Heart left ventricle (tissue), 13 donors: ENCODE measurements around the gene SLC44A1.

ENCODE experiments used
- POLR2A ChIP-seq, 2 donors: fragments of 450-650 bp; IDR thresholded peaks; one replicate each; pipeline ENCODE4 v1.6.1; 2017; ENCODE audit warnings: antibody characterized with exemption in 2 of 2, mild to moderate bottlenecking in 2 of 2, moderate library complexity in 2 of 2
- TF ChIP-seq, protein P1 (sequence below), 12 donors: fragments of 200-600 bp; sonication (generic) in 4 of 12; IDR thresholded peaks; one replicate each; pipeline versions ENCODE4 v1.5.0 to v1.8.0; 2018 to 2022; ENCODE audit warnings: antibody characterized with exemption in 12 of 12, mild to moderate bottlenecking in 5 of 12
- donor health status: ischemic (EF 13 %, LVEDD 7.1; RV severe dilation, severe dysfunction).
- donor health status: DM: no; HTN: yes; CAD: no.
- donor health status: DM: no; HTN: no; CAD: no.
- donor health status: ischemic (EF 25% LVEDD 6.9; RV normal size, moderate dysfunction).
- donor health status: ischemic (EF 25% LVEDD 5.7; RV mildly dilated, moderate dysfunction).
- donor health status: ischemic (EF 35%, LVEDD 5.7; RV mildly dilated, moderate dysfunction).
- donor health status: nonischemic (EF 11% LVEDD 7.7; RV severe dilation, severe dysfunction).
- donor health status: DM: yes; HTN: yes; CAD: no.
- donor health status: PGD.
- donor health status: ischemic (EF 29% LVEDD 5.4; RV normal size, mild dysfunction).
- donor health status: nonischemic (EF 23%, LVEDD 6.1; RV moderate dilation, normal function).

- TF ChIP-seq, protein P1, sequence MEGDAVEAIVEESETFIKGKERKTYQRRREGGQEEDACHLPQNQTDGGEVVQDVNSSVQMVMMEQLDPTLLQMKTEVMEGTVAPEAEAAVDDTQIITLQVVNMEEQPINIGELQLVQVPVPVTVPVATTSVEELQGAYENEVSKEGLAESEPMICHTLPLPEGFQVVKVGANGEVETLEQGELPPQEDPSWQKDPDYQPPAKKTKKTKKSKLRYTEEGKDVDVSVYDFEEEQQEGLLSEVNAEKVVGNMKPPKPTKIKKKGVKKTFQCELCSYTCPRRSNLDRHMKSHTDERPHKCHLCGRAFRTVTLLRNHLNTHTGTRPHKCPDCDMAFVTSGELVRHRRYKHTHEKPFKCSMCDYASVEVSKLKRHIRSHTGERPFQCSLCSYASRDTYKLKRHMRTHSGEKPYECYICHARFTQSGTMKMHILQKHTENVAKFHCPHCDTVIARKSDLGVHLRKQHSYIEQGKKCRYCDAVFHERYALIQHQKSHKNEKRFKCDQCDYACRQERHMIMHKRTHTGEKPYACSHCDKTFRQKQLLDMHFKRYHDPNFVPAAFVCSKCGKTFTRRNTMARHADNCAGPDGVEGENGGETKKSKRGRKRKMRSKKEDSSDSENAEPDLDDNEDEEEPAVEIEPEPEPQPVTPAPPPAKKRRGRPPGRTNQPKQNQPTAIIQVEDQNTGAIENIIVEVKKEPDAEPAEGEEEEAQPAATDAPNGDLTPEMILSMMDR (IDR thresholded peaks at IDR 0.05) = no peak
- no peak for TF ChIP-seq POLR2A (IDR thresholded peaks at IDR 0.05)
Measured at GRCh38 chr9:105342147-105342505, 97.7 kb downstream of the SLC44A1 start.
